ENCODE measurements around the gene C3orf80.
"Not testable (repeated sequence)": the region's sequence is repeated elsewhere in the genome, so short reads cannot be mapped to it uniquely, and the experiment has no call there.

Gene C3orf80

DNA sequence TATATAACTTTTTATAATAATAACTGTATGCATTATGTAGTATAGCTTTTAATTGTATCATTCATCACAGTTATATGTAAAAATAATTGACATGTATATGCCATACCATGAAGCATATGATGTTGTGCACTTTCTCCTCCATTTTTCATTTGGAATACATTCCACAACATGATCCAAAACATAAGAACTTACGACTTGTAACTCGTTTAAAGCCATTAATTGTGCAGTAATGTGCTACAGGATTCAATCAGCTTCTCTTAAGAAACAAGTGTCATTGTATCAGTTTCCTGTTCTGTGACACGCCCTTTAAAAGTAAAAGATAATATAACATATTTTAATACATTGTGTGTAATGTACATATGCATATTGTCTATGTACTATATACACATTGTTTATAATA lies 2.2 kb downstream of the C3orf80 start:
- Mint-ChIP-seq H3K4me3 (no peak overlapping the region), H3K27me3 (peaks cover 40% of the 10 kb centered on the region), H3K9me3 (ENCODE audit: low read depth) (no peaks in the 10 kb centered on the region), H3K4me1 (ENCODE audit: low read depth) (peaks cover 21% of the 10 kb centered on the region), H3K36me3 (no peaks in the 10 kb centered on the region), H3K27ac (no peak overlapping the region)

DNA sequence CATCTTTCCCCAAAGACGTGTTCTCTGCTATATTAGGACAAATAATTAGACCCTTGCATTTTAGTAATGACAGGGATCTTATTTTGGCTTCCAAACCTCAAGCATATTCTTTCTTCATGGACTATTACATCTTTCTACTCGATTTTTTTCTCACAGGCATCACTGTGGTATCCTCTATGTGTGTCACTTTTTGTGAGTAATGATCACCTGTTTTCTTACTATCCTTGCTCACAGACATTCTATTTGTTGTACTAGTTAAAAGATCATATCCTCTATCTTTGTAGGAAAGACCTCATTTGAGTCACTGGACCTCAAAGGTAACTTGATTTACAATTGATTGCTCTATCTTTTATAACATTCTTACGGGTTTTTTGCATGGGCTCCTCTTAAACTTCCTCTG lies 6.8 kb downstream of the C3orf80 start:
- Mint-ChIP-seq H3K27me3 (peaks cover 20% of the 10 kb centered on the region), H3K9me3 (ENCODE audit: low read depth) (no peaks in the 10 kb centered on the region), H3K4me3 (no peak overlapping the region), H3K36me3 (no peaks in the 10 kb centered on the region), H3K27ac (no peak overlapping the region), H3K4me1 (ENCODE audit: low read depth) (peaks cover 2% of the 10 kb centered on the region)

DNA sequence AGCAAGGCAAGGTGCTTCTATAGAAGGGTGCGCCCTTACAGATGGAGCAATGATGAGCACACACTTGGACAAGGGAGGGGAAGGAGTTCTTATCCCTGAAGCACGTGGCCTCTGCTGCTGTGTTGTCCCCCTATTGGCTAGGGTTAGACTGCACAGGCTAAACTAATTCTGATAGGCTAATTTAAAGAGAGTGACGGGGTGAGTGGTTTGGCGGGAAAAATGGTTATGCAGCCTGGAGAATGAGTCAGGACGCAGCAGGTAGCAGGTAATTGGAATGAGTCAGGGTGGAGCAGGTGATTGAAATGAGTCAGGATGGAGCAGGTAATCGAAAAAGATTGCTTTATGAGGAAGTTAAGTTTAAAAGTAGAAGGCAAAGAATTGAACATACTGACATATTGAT lies 15.5 kb downstream of the C3orf80 start:
- not testable (repeated sequence) for H3K27ac Mint-ChIP-seq; H3K9me3 Mint-ChIP-seq (ENCODE audit: low read depth); H3K27me3 Mint-ChIP-seq; H3K36me3 Mint-ChIP-seq; H3K4me1 Mint-ChIP-seq (ENCODE audit: low read depth); H3K4me3 Mint-ChIP-seq

DNA sequence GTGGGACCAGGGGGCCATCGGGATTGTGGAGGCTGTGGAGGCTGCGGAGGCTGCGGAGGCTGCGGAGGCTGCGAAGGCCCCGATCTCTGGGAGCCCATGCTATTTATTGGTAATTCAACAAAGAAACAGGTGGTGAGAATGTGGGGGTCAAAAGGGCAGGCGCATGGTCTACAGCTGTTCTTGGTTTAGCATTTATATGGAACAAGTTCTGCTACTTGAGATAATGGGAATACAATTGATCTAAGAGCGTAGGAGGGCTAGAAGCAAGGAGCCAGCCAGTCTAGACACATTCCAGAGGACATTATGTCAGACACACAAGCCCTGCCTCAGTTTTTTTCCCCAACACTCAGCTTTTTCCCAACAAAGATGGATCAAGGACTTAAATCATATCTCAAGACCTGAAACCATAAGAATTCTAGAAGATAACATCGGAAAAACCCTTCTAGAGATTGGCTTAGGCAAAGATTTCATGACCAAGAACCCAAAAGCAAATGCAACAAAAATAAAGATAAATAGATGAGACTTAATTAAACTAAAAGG lies 20.1 kb downstream of the C3orf80 start:
- Mint-ChIP-seq H3K36me3 (peaks cover 7% of the 10 kb centered on the region), H3K9me3 (ENCODE audit: low read depth) (peaks cover 6% of the 10 kb centered on the region), H3K27me3 (peaks cover 4% of the 10 kb centered on the region), H3K4me3 (no peak overlapping the region), H3K27ac (no peak overlapping the region), H3K4me1 (ENCODE audit: low read depth) (no peaks in the 10 kb centered on the region)

DNA sequence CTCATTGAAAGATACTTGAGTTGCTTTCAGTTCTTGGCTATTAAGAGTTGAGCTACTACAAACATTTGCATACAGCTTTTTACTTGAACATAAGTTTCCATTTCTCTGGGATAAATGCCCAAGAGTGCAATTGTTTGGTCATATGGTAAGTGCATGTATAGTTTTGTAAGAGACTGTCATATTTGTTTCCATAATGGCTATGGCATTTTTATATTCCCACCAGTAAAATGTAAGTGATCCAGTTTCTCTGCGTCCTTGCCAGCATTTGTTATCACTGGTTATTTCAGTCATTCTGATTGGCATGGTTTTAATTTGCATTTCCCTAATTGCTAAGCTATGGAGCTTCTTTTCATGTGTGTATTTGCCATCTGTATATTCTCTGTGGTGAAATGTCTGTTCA lies 22.5 kb downstream of the C3orf80 start:
- peaks cover 3% of the 10 kb centered on the region for H3K36me3 Mint-ChIP-seq
- H3K4me1 Mint-ChIP-seq (ENCODE audit: low read depth): no peaks in the 10 kb centered on the region
- H3K9me3 Mint-ChIP-seq (ENCODE audit: low read depth): peaks cover 4% of the 10 kb centered on the region
- no peak overlapping the region for H3K27ac Mint-ChIP-seq
- no peak overlapping the region for H3K4me3 Mint-ChIP-seq
- no peaks in the 10 kb centered on the region for H3K27me3 Mint-ChIP-seq

DNA sequence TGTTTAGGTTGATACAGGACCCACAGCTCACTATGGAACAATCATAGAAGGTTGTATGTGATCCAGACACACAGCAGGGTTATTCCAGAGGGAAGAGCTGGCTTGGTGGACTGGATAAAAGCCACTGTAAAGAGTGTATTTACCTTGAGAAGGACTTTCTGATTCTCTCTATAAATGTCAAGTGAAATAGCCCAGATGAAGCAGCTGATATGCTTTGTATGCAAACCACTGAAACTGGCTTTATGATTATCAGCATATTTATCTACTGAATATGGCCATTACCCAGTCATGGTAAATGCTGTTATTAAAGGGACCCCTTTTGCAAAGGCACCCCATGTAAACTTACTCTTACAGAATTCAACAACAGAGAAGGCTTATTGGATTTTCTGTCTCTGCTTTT lies 28.1 kb downstream of the C3orf80 start:
- no peaks in the 10 kb centered on the region for H3K9me3 Mint-ChIP-seq (ENCODE audit: low read depth)
- H3K27me3 Mint-ChIP-seq: no peaks in the 10 kb centered on the region
- no peak overlapping the region for H3K27ac Mint-ChIP-seq

DNA sequence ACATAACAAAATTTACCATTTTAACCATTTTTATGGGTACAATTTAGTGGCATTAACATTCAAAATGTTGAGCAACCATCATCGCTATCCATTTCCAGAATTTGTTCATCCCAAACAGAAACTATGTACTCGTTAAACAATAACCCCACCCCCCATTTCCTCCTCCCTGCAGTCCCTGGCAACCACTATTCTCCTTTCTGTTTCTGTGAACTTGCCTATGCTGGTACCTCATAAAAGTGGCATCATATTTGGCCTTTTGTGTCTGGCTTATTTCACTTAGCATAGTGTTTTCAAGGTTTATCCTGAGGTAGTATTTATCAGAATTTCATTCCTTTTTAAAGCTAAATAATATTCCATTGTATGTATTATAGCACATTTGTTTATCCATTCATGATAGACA lies 32.4 kb downstream of the C3orf80 start:
- Mint-ChIP-seq H3K36me3 (peaks cover 16% of the 10 kb centered on the region), H3K9me3 (ENCODE audit: low read depth) (no peaks in the 10 kb centered on the region), H3K4me3 (no peak overlapping the region), H3K27me3 (no peaks in the 10 kb centered on the region), H3K4me1 (ENCODE audit: low read depth) (no peaks in the 10 kb centered on the region), H3K27ac (no peak overlapping the region)

More for the DNA sequence above, 28.1 kb downstream of the C3orf80 start:
- H3K36me3 Mint-ChIP-seq: no peaks in the 10 kb centered on the region
- H3K4me1 Mint-ChIP-seq (ENCODE audit: low read depth): no peaks in the 10 kb centered on the region
- H3K4me3 Mint-ChIP-seq: no peak overlapping the region

- Mint-ChIP-seq H3K4me3 (no peak overlapping the region), H3K36me3 (peaks cover 20% of the 10 kb centered on the region), H3K4me1 (ENCODE audit: low read depth) (no peaks in the 10 kb centered on the region), H3K27ac (no peak overlapping the region), H3K27me3 (no peaks in the 10 kb centered on the region), H3K9me3 (ENCODE audit: low read depth) (no peaks in the 10 kb centered on the region)
Observed at GRCh38 chr3:160259589-160259988, 34.4 kb downstream of the C3orf80 start.

DNA sequence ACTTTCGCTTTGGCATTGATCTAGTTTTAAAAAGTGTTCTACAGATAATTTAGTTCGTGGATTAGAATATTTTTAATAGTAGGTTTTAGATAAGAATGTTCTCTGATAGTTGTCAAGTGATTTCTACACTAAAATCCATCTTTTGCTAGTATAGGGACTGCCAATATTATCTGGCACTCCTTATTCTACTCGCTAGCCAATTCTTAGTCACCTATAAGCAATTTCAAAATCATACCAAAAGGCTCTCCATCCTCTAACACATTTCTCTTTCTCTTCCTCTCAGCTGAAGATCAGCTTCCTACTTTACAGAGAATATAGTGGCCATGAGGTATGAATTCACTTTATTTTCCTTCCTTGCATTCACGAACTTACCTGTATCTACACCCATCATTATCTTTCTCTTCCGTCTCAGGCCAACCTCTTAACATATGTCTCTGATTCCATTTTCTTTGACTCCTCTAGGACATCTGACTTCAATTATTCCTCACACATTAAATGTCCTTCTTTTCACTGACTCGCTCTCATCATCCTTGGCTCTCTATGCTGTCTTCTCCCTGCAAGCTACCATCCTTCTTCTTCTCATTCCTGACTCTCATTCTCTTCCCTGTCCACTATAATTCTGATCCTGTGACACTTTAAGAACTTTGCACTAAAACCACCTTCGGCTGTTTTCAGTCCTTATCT lies 35.5 kb downstream of the C3orf80 start:
- peaks cover 23% of the 10 kb centered on the region for H3K36me3 Mint-ChIP-seq
- no peak overlapping the region for H3K27ac Mint-ChIP-seq
- no peak overlapping the region for H3K4me3 Mint-ChIP-seq
- H3K4me1 Mint-ChIP-seq (ENCODE audit: low read depth): no peaks in the 10 kb centered on the region
- H3K9me3 Mint-ChIP-seq (ENCODE audit: low read depth): no peaks in the 10 kb centered on the region
- no peaks in the 10 kb centered on the region for H3K27me3 Mint-ChIP-seq

GRCh38 chr3:160265088-160265487 lies 39.9 kb downstream of the C3orf80 start:
- H3K27ac Mint-ChIP-seq: no peak overlapping the region
- H3K27me3 Mint-ChIP-seq: no peaks in the 10 kb centered on the region
- no peaks in the 10 kb centered on the region for H3K4me1 Mint-ChIP-seq (ENCODE audit: low read depth)
- H3K36me3 Mint-ChIP-seq: peaks cover 17% of the 10 kb centered on the region
- H3K4me3 Mint-ChIP-seq: no peak overlapping the region
- no peaks in the 10 kb centered on the region for H3K9me3 Mint-ChIP-seq (ENCODE audit: low read depth)
